DMS 273 (cell line): ENCODE results near the gene AGPAT3.

Source experiments
- DNase-seq: peaks from one replicate; lab custom pipeline; 2025; ENCODE audit not compliant: unreplicated experiment; lab: John Stamatoyannopoulos, UW

AGPAT3 gene

DNA sequence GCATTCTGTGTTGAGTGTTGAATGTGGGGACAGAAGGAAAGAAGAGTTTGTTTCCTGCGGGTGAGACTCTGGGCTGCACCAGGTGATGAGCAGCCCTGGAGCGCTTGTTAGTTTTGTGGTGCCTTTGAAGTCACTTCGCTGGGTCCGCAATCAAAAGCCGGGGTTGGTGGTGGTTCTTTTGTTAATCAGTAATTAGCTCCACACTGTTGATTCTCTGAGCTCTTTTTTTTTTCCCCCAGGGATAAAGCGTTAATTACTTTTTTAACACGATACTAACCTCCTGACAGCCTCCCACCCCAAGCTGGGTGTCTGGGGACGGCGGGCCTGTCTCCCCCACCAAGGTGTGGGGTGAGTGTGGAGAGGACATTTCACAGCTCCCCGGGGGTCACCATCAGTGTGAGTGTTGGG, 56.6 kb downstream of the AGPAT3 start:
- DNase-seq = no peak

DNA sequence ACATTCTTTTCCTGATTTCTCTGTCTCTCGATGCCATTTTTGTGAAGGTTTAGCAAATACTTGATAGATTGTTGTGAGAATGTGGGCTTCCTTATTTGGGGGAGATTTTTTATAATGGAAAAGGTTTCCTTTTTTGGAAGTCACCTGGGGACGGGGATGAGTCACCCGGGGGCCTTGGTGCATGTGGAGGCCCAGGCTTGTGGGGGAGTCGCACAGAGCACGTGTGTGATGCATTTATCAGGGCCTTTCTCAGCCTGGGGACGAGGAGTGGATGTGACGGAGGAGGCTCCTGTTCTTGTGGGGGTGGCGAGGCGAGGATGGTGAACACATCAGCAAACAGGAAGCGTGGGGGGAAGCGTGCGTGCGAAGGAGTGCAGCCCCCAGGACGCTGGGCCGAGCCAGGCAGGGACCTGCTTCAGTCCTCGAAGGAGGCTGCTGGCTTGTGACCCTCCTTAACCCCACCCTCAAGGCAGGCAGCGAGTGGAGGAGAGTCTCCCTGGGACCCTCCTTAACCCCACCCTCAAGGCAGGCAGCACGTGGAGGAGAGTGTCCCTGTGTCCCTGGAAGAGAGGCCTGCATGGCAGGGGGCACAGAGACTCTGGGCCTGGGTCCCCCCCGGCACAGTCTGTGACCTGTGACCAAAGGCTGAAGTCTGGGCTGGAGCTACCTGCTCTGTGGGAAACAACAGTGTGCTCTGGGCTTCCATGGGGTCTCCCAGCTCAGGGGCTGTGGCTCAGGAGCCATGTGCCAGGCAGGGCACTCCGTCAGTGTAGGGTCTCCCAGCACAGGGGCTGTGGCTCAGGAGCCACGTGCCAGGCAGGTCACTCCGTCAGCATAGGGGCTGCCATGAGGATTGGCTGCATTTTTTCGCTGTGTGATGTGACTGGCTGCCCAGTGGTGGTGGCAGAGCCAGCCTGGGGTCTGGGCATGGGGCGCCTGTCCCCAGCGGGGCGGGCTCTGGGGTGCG, 57.2 kb downstream of the AGPAT3 start:
- no peak for DNase-seq

DNA sequence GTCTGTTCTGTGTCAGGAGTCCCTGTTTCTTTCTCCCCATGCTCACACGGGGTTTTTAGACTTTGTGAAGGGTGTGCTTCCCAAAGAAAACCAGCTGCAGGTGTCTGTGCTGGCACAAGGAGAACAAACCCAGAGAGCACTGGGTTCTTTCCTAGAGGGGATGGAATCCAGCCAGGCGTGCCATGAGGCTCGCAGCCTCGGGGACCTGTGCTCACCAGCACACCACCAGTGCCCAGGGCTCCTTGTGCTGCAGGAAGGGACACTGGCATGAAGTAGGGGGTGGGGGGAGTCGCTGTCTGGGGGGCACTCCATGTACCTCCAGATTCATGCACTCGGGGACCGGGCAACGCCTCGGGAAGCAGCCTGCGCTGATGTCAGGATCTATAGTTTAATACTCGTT, 57.9 kb downstream of the AGPAT3 start:
- DNase-seq = no peak

DNA sequence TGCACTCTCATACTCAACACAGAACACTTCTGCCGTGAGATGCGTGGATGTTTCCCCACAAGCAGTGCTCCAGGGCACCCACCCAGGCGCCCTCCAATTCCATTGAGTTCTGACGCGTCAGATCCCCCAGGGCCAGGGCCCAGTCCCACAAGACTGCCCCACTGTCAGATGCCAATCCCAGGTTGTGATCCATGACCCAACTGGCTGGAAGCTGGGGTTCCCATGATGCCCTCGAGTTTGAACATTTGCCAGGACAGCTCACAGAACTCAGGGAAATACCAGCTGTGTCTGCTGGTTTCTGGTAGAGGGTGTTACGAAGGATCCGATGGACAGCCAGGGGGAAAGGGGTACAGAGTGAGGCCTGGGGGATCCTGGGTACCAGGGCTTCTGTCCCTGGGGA, 58.4 kb downstream of the AGPAT3 start:
- DNase-seq = peak; percentile 30

DNA sequence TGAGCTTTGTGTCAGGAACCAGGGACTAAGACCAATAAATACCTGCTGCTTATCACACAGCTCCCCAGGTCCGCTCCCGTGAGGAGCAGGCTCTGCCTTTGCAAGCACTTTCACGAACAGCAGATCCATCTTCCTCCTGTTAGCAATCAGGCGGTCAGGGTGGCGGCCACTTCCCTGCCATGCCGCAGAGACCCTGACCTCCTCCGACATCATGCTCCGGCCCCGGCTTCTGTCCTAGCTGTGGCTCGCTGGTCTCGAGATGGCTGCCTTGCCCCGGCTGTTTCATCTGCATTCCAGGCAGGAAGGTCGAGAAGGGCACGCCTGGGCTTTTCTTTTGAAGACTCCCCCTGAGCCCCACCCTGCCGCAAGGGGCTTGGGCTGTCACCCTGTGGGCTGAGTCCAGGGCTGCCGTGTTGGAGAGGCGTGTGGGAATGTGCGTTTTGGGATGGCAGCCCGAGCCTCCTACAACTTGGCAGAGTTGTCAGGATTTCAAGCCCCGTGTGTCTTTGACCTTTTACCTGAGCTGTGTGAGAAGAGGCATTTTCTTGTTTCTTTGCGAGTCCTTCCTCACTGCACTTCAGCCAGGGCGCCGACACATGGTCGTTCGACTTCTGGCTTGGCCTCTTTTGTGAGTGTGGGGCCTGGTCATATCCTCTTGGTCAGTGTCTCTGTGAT, 59.5 kb downstream of the AGPAT3 start:
- DNase-seq = no peak

DNA sequence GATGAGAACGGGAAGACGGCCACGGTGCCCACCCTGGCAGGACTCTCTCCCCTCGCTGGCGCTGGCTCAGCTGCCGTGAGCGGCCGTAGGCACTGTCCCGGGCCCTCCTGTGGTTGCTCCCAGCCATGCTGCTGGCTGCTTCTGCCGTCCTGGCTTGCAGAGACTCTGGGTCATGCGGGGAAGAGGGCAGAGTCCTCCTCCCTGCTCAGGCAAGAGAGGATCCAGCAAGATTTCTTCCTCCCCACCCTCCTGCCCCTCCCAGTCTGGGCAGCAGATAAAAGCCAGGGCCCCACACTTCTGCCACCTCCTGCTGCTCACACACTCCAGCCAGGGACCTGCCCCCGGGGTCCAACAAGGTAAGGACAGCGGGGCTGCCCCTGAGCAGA, 60.1 kb downstream of the AGPAT3 start:
- no peak for DNase-seq

DNA sequence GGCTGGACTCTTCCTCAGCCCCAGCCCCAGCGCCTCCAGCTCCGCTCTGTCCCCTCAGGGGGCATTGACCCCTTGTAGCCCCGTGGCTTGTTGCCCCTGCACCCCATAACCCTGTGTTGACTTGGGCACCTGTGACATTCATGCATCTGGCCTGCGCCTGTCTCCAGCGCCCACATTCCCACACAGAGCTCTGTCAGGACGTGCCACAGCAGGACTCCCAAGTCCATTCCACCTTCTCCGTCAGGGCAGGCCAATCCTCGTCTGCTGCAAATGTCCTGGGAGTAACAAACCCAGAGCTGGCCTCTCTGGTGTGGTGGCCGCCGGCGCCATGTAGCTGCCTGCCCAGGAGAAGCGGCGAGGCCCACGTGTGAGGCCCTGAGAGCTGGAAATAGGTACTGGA, 60.6 kb downstream of the AGPAT3 start:
- no peak for DNase-seq

DNA sequence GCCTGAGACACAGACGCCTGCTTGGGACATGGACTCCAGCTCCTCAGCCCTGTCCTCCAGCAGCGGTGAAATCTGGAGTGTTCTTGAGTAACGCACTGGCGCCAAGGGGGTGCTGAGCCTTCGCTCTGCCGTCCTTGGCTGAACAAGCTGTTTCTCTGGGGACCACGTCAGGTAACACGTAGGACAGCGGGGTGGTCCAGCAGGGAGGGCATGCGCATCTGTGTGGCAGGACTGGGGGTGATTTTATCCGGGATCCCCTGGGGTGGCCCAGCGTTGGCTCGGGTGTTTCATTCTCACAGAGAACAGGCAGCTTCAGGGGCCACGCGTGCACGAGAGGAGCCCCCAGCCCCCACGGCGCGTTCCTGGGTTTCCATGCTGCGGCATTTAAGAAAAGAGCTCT, 61.2 kb downstream of the AGPAT3 start:
- no peak for DNase-seq

GRCh38 chr21:43927591-43928221, 62.7 kb downstream of the AGPAT3 start:
- DNase-seq = no peak

DNA sequence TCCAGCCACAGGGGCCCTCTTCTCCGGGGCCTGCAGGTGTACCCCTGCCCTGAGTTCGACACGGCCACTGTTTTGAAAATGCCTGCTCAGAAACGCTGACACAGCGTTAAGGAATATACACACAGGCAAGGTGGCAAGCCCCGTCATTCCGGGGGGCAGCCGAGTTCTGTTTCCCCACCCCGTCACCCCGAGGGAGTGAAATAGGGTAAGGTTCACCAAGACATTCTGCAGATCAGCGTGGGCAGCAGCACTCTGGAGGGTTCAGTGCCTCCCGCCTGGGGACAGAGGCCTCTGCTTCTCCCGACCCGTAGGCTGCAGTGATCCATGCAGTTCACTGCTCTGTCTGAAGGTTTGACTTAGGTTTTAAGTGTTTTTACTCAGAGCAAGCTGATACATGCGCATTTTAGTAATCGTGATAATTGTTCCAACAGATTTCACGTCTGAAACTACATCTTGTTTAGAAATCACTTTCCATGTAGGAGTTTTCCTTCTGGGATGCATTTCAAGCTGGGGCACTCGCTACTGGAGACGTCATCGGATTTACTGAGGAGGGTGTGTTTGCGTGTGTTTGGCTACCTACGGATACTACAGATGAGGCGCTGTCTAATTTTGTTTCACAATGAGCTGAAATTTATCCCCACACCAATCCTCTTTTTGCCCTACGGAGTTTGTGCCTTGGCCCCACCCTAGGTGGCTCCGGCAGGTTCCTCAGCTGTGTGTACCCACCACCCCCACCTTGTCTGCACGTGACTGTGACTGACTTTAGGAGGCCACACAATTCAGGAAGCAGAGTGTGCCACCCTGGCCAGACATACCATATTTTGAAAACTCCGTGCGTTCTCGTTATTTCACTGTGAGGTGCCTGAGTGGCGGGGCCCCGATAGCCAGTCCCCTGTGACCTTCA, 63.5 kb downstream of the AGPAT3 start:
- no peak for DNase-seq

DNA sequence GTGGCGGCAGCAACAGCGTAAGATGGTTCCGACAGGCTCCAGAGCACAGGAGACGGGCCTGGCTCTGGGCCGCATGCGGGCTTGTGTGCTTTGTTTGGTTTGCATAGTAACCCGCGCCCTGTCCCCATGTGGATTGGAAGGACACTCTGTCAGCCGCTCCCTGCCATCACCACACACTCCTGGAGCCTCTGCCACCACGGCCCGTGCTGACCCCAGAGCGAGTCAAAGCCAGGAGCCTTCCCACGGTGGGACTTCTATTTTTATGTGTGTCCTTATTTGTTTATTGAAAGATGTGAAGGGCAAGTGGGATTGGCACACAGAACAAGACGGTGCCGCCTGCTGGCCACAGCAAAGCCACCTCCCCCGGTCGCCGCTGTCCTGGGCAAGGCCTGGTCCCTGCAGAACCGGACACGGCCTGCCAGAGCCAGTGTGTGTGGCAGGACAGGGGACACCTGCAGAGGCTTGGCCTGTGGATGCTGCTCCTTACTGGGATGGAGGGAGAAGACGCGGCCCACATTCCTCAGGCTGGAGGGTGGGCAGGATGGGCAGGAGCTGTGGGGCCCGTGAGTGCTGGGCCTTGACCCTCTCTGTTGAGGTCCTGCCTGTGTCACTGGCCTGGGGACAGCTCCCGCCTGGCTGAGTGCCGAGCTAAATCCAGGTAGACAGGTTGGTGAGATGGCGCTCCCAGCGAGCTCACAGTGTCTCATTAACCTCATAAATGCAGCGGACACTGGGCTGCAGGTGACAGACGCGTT, 64.4 kb downstream of the AGPAT3 start:
- DNase-seq = no peak

GRCh38 chr21:43930074-43930847, 65.2 kb downstream of the AGPAT3 start:
- no peak for DNase-seq

DNA sequence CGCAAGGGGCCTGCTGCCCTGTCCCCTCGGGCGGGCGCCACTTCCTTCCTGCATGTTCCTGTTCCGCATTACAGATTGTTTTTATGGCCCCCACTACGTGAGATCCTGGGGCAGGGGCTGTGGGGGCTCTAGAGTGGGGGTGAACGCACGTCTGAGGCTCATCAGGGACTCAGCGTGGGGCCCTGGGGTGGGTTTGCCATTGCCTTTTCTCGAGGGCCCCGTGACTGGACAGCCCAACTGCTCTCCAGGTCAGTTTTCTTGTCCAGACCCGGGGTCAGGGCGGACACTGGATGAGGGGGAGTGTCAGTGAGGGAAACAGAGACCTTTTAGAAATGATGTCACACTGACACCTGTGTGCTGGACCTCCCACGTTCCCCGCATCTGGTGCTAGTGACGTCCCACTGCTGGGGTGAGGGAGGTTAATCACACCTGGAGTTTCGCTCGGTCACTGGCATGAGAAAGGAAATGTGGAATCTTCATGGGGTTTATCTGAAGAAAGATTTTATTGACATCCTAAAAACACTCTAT, 65.9 kb downstream of the AGPAT3 start:
- DNase-seq = no peak

DNA sequence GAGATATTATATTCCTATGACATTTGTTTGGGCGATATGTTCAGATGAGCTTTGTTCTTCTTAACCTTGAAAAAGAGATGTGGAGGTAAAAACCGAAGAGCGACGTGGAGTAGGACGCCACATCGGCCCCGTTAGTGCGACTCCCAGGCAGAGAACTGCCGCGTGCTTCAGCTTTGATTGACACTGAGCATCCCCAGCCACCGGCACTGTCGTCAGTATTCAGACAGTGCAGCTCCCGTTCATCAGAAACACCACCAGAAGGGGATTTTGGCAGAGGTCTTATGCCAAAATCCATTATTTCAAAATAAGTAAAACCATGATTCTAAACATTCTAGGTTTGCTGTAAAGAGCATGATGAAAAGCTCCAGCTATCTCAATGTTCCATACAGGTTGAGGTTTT, 66.5 kb downstream of the AGPAT3 start:
- no peak for DNase-seq

DNA sequence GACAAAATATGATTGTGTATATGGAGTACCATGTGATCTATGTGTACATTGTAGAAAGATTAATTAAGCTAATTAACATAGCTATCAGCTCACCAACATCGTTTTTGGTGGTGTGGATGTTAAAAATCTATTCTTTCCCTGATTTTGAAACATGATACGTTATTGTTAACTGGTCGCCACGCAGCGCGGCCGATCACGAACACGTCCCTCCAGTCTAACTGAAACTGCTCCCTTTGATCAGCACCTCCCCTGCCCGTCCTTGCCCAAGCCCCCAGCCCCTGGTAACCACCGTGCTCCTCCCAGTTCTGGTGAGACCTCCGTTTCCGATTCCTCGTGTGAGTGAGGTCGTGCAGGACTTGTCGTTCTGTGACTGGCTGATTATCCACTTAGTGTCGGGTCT, 67.0 kb downstream of the AGPAT3 start:
- no peak for DNase-seq

DNA sequence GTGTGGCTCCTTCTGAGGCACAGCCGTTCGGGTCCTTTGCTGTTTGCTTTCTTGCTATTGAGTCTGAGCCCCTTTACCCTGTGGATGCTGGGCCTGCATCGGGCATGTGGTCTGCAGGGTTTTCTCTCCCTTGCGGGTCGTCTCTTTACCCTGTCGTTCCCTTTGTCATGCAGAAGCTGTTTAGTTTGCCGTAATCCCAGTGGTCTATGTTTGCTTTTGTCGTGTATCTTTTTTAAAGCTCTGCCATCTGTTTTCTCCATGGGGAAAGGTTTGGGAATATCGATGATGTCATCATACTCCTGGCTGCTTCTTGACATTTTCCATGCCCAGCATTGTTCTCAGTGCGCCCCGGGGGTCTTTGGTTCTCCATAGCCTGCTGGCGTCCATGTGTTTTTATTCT, 68.2 kb downstream of the AGPAT3 start:
- DNase-seq = no peak

GRCh38 chr21:43933680-43934079, 68.7 kb downstream of the AGPAT3 start:
- DNase-seq = no peak

DNA sequence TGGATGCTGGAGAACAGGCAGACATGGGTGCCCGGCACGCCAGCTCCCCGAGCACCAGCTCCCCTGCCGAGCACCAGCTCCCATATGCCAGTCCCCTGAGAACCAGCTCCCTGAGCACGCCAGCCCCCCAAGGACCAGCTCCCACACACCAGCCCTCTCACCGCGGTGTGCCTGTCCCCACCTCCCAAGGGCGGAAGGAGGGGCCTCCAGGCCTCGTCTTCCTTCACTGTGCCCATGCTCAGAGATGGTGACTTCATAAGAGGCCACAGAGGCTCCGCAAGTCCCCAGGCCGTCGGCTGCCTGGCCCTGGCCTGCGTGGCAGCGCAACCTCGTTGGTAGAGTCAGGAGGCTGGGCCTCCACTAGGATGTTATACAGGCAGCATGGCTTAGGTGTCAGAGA, 69.1 kb downstream of the AGPAT3 start:
- no peak for DNase-seq
